Ovary (tissue), 3 donors: ENCODE data around the gene UBA5.

Experiments used
- CTCF ChIP-seq, 3 donors: fragments of 450-650 bp in 2 of 3; fragments of 200-600 bp in 1 of 3; IDR thresholded peaks; one replicate each; pipeline versions ENCODE4 v1.5.1 to v1.8.0; 2016 to 2022; ENCODE audit warnings: antibody characterized with exemption in 3 of 3, mild to moderate bottlenecking in 1 of 3
- POLR2A ChIP-seq: fragments of 450-650 bp; IDR thresholded peaks from one replicate; pipeline ENCODE4 v1.6.1; 2017; ENCODE audit warnings: antibody characterized with exemption, mild to moderate bottlenecking, moderate library complexity
- donor health status: DM: no; HTN: no; CAD: no.

GRCh38 chr3:132626955-132627354 is 33.2 kb upstream of the UBA5 start:
- TF ChIP-seq POLR2A (no peak), CTCF (IDR thresholded peaks at IDR 0.05) (no peak)
